ENCODE measurements around the gene FBXW8.
A peak's percentile ranks its signal among the peaks of the same experiment; 100 is the strongest.

- TF ChIP-seq CTCF (conservative IDR thresholded peaks at IDR 0.05; ENCODE audit: low read depth, low read length) (peak; percentile 98), EZH2 (IDR thresholded peaks at IDR 0.05; ENCODE audit: low read length, unreplicated experiment) (no peak)
Observed at GRCh38 chr12:117025481-117026151, 114.9 kb downstream of the FBXW8 start.
